Right atrium auricular region (tissue), 2 donors: Measurements from ENCODE around the gene TIMD4. TPM values are rescaled to one million over a fixed set of nuclear protein-coding genes. Genes with fewer than 3 reads are reported as not detected.
"Not testable (repeated sequence)": the region's sequence is repeated elsewhere in the genome, so short reads cannot be mapped to it uniquely, and the experiment has no call there.

ENCODE experiments used
- DNase-seq: peaks from one replicate; pipeline ENCODE4 v3.0.0-alpha.2; 2019; ENCODE audit warnings: low spot score
- H3K27ac ChIP-seq, 2 donors: fragments of 200-600 bp; sonication (generic); 1 replicate in 1 of 2; 2 replicates in 1 of 2; pipeline ENCODE4 v1.5.1; 2016 to 2019
- H3K27me3 ChIP-seq, 2 donors: fragments of 200-600 bp; sonication (generic); one replicate each; pipeline versions ENCODE4 v1.5.1 to v1.6.0; 2017 to 2019
- H3K36me3 ChIP-seq: fragments of 200-600 bp; sonication (generic); one replicate; pipeline ENCODE4 v1.5.1; 2016
- H3K4me1 ChIP-seq, 2 donors: fragments of 200-600 bp; sonication (generic); one replicate each; pipeline versions ENCODE4 v1.5.1 to v1.6.0; 2017 to 2019
- H3K4me3 ChIP-seq, 2 donors: fragments of 200-600 bp; sonication (generic); 1 replicate in 1 of 2; 2 replicates in 1 of 2; pipeline ENCODE4 v1.5.1; 2017 to 2019; ENCODE audit warnings: mild to moderate bottlenecking in 1 of 2, moderate library complexity in 1 of 2
- H3K9me3 ChIP-seq, 2 donors: fragments of 200-600 bp; sonication (generic); one replicate each; pipeline ENCODE4 v1.5.1; 2019
- total RNA-seq, 2 donors: library from RNA; depleted of rRNA; stranded (reverse); fragments of >200 nt; gene quantifications; one replicate each; pipeline ENCODE4 v1.1.0, GENCODE V29; 2016
- TF ChIP-seq, protein P1 (sequence below), 2 donors: fragments of 200-600 bp; sonication (generic); IDR thresholded peaks; one replicate each; pipeline ENCODE4 v1.5.1; 2019; ENCODE audit warnings: antibody characterized with exemption in 2 of 2

TIMD4 gene
- total RNA-seq, 2 donors from 2014 or later: 0.71 TPM; not detected in 1

DNA sequence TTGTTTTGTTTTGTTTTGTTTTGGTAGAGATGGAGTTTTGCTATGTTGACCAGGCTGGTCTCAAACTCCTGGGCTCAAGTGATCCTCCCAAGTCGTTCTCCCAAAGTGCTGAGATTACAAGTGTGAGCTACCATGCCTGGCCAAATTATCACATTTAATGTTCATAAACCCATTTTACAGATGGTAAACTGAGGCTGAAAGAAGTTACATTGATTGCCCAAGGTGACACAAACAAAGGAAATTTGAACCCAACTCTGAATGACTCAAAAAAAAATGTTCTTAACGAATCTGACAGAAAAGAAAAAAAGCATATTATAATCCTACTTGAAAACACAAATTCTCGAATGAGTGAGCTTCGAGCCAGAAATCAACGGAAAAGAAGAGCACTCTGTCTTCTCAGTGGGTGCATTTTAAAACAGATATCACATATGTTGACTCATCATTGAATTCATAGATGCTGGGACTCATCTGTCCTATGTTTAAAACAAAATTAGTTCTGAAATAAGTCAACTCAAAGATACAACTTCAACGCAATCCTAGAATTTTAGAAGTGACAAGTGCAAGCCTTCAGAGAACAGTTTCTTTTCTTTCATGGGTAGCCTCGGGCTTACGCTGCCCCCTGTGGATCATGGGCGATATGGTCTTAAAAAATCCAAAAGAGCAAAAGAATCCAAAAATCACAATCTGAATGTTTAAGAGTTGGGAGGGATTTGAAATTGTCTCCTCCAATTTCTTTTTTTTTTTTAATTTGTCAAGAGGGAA is 28.4 kb downstream of the TIMD4 start:
- H3K9me3 ChIP-seq: no peaks in the 10 kb centered on the region
- H3K27ac ChIP-seq: no peak overlapping the region
- TF ChIP-seq, protein P1, sequence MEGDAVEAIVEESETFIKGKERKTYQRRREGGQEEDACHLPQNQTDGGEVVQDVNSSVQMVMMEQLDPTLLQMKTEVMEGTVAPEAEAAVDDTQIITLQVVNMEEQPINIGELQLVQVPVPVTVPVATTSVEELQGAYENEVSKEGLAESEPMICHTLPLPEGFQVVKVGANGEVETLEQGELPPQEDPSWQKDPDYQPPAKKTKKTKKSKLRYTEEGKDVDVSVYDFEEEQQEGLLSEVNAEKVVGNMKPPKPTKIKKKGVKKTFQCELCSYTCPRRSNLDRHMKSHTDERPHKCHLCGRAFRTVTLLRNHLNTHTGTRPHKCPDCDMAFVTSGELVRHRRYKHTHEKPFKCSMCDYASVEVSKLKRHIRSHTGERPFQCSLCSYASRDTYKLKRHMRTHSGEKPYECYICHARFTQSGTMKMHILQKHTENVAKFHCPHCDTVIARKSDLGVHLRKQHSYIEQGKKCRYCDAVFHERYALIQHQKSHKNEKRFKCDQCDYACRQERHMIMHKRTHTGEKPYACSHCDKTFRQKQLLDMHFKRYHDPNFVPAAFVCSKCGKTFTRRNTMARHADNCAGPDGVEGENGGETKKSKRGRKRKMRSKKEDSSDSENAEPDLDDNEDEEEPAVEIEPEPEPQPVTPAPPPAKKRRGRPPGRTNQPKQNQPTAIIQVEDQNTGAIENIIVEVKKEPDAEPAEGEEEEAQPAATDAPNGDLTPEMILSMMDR (IDR thresholded peaks at IDR 0.05): peak; percentile 43 to 67
- DNase-seq: no peak
- no peaks in the 10 kb centered on the region for H3K27me3 ChIP-seq
- no peaks in the 10 kb centered on the region for H3K36me3 ChIP-seq
- no peaks in the 10 kb centered on the region for H3K4me1 ChIP-seq
- no peak overlapping the region for H3K4me3 ChIP-seq

DNA sequence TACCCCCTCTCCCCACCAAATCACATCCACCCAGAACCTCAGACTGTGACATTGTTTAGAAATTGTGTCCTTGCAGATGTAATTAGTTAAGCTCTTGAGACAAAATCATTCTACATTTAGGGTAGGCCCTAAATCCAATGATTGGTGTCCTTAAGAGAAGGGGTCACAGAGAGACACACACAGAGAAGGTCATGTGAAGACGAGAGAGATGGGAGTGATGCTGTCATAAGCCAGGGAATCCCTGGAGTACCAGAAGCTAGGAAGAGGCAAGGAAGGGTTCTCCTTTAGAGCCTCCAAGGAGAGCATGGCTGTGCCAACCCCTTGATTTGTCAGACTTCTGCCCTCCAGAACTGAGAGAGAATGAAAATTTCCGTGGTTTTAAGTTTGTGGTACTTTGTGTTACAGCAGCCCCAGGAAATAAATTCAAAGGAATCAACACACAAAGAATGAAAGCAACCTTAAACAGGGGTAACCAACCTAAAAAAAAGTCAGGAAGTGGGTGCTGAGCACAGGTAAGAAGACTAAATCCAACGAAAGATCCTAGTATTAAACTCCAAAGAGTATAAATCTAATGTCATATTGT is 33.6 kb downstream of the TIMD4 start:
- DNase-seq: no peak
- no peaks in the 10 kb centered on the region for H3K36me3 ChIP-seq
- no peaks in the 10 kb centered on the region for H3K4me1 ChIP-seq
- no peak overlapping the region for H3K4me3 ChIP-seq
- TF ChIP-seq, protein P1 (IDR thresholded peaks at IDR 0.05): no peak
- no peaks in the 10 kb centered on the region for H3K27me3 ChIP-seq
- H3K9me3 ChIP-seq: no peaks in the 10 kb centered on the region
- no peak overlapping the region for H3K27ac ChIP-seq

DNA sequence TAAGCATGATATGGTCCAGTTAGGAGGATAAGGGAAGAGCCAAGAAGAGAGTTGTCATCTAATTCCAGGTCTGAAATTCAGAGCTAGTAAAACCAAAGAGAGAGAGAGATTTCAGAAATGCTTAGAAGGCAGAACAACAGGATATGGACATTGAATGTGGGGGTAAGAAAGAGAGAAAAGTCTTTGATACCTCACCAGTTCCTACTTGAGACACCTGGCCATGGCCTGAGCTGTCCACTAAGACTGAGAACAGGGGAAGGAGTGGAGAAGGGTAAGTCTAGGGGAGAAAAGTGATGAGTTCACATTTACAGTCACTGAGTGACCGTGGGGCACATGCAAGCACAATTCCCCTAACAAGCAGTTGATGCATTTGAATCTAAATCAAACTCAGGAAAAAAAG is 35.5 kb downstream of the TIMD4 start:
- Histone ChIP-seq H3K27me3 (no peaks in the 10 kb centered on the region), H3K4me1 (no peaks in the 10 kb centered on the region), H3K27ac (no peak overlapping the region), H3K4me3 (no peak overlapping the region), H3K36me3 (no peaks in the 10 kb centered on the region), H3K9me3 (no peaks in the 10 kb centered on the region)
- DNase-seq: no peak
- TF ChIP-seq, protein P1 (IDR thresholded peaks at IDR 0.05): no peak

DNA sequence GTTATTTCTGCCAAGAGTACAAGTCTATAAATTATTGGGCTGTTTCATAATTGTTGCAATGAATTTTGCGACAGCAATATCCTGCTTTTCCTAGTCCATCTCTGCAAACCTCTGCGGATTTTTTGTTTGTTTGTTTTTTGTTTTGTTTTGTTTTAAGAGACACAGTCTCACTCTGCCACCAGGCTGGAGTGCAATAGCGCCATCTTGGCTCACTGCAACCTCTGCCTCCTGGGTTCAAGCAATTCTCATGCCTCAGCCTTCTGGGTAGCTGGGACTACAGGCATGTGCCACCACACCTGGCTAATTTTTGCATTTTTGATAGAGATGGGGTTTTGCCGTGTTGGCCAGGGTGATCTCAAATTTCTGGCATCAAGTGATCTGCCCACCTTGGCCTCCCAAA is 37.3 kb downstream of the TIMD4 start:
- H3K27ac ChIP-seq, H3K27me3 ChIP-seq, H3K4me3 ChIP-seq, H3K4me1 ChIP-seq, H3K36me3 ChIP-seq, DNase-seq, H3K9me3 ChIP-seq: not testable (repeated sequence)

DNA sequence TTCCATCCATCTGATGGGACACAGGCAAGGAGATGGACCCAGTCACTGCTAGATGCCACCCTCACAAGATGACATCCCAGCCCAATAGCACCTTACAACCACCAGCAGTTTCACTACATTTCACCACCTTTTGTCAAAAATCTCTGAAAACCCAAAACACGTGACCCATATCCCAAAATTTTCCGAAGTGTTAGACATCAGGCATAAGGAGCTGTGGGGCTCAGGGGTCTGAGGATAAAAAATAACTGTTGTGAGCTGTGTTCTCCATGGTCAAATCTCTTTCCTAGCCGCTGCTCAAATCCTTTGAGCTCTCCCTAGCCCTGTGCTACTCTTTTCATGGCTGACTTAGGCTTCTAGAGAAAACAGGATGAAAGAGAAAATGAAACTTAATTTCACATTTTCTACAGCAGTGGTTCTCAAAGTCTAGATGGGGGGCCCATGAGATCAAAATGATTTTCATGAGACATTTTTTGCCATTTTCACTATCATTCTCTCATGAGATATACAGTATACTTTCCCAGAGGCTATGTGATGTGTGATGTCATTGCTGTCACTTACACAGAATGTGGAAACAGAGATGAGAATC is 40.7 kb downstream of the TIMD4 start:
- Histone ChIP-seq H3K27me3 (no peaks in the 10 kb centered on the region), H3K4me3 (no peak overlapping the region), H3K27ac (no peak overlapping the region), H3K36me3 (no peaks in the 10 kb centered on the region), H3K4me1 (no peaks in the 10 kb centered on the region), H3K9me3 (no peaks in the 10 kb centered on the region)
- TF ChIP-seq, protein P1 (IDR thresholded peaks at IDR 0.05): no peak
- no peak for DNase-seq

DNA sequence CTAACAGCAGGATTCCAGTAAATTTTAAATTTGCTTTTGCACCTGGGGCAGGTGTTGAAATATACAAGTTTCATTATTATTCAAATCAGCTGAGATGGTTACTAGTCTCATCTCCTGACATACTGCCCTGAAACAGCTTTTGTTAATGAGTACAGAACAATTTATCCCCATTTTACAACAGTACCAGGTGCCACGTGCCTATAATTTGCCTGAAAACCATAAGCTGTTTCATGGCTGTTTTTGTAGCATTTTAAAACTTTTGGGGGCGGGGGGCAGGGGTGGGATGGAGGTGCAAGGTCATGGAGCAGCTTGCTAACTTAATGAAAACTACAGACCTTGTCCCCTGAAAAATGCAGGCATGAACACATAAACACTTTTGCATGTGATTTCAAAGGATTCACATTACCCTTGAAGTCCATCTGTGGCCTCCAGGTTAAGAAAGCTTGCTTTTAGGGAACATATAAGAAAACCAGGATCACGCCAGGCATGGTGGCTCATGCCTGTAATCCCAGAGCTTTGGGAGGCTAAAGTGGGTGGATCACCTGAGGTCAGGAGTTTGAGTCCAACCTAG is 42.1 kb downstream of the TIMD4 start:
- TF ChIP-seq, protein P1 (IDR thresholded peaks at IDR 0.05): no peak
- H3K36me3 ChIP-seq: no peaks in the 10 kb centered on the region
- DNase-seq: no peak
- no peaks in the 10 kb centered on the region for H3K9me3 ChIP-seq
- peak overlapping the region in 1 of 2 donors; percentile 43 for H3K27ac ChIP-seq
- H3K4me1 ChIP-seq: no peaks in the 10 kb centered on the region
- no peaks in the 10 kb centered on the region for H3K27me3 ChIP-seq
- H3K4me3 ChIP-seq: no peak overlapping the region
